Coronary artery (tissue), 2 donors: ENCODE results near the gene HIPK1.

Experiments used
- DNase-seq: peaks from one replicate; pipeline ENCODE4 v3.0.0-alpha.2; 2017; ENCODE audit warnings: low spot score
- H3K27ac ChIP-seq, 2 donors: fragments of 200-600 bp; sonication (generic); one replicate each; pipeline ENCODE4 v1.5.1; 2016 to 2019
- H3K4me3 ChIP-seq: fragments of 200-600 bp; sonication (generic); 2 replicates; pipeline ENCODE4 v1.5.1; 2016; ENCODE audit warnings: mild to moderate bottlenecking, moderate library complexity
- TF ChIP-seq, protein P1 (sequence below): fragments of 200-600 bp; sonication (generic); IDR thresholded peaks from one replicate; pipeline ENCODE4 v1.5.1; 2019; ENCODE audit warnings: antibody characterized with exemption

Gene HIPK1

GRCh38 chr1:113990961-113991360, 61.8 kb downstream of the HIPK1 start:
- Histone ChIP-seq H3K27ac (no peak overlapping the region), H3K4me3 (no peak overlapping the region)
- TF ChIP-seq, protein P1, sequence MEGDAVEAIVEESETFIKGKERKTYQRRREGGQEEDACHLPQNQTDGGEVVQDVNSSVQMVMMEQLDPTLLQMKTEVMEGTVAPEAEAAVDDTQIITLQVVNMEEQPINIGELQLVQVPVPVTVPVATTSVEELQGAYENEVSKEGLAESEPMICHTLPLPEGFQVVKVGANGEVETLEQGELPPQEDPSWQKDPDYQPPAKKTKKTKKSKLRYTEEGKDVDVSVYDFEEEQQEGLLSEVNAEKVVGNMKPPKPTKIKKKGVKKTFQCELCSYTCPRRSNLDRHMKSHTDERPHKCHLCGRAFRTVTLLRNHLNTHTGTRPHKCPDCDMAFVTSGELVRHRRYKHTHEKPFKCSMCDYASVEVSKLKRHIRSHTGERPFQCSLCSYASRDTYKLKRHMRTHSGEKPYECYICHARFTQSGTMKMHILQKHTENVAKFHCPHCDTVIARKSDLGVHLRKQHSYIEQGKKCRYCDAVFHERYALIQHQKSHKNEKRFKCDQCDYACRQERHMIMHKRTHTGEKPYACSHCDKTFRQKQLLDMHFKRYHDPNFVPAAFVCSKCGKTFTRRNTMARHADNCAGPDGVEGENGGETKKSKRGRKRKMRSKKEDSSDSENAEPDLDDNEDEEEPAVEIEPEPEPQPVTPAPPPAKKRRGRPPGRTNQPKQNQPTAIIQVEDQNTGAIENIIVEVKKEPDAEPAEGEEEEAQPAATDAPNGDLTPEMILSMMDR, result no peak
- DNase-seq, result no peak

- no peak for DNase-seq
- TF ChIP-seq, protein P1, result no peak
- Histone ChIP-seq H3K27ac (no peak overlapping the region), H3K4me3 (no peak overlapping the region)
These were observed 62.4 kb downstream of the HIPK1 start for GRCh38 chr1:113991467-113991997.

DNA sequence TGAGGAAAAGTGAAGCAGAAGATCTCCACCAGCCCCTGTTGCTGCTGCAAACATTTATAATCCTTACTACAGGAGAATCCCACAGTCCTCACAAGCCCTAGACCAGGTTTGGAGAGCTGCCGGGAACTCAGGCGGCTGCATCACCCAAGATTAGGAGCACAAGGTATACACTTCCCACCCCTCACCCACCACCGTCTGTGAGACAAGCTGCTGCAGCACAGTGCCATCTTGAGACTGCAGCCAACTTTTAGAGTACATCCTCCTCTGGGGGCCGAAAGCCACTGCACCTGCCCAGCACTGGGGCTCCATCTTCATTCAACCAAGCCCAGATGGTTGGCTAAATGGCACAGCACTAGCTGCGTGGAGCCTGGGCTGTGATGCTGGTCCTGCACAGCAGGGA, 63.9 kb downstream of the HIPK1 start:
- no peak overlapping the region for H3K4me3 ChIP-seq
- H3K27ac ChIP-seq, result no peak overlapping the region
- TF ChIP-seq, protein P1, result no peak
- DNase-seq, result no peak

DNA sequence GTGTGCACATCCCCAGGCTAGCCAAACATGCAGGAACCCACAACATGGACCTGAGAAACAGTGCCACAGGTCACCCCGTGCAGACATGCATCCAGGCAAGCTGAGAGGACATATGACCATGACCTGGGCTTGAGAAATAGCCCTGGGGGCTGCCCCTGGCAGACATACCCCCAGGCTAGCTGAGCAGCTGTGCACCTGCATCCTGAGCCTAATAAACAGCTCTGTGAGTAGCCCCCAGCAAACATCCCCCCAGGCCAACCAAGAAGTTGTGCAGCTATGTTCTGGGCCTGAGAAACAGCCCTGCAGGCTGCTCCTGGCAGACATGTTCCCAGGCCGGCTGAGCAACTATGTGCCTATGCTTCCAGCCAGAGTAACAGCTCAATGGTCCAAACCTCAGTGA, 64.6 kb downstream of the HIPK1 start:
- no peak for DNase-seq
- TF ChIP-seq, protein P1, result no peak

DNA sequence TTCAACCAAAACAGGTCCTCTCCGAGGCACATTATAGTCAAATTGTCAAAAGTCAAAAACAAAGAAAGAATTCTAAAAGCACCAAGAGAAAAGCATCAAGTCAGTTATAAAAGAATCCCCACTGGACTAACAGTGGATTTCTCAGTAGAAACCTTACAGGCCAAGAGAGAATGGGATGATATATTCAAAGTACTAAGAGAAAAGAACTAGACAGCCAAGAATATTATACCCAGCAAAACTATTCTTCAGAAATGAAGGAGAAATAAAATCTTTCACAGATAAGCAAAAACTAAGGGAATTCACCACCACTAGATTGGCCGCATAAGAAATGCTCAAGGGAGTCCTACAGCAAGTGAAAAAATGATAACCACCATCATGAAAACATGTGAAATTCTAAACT, 66.3 kb downstream of the HIPK1 start:
- H3K4me3 ChIP-seq, result no peak overlapping the region
- no peak for DNase-seq
- TF ChIP-seq, protein P1, result no peak
- H3K27ac ChIP-seq, result no peak overlapping the region

More for the DNA sequence above, 64.6 kb downstream of the HIPK1 start:
- H3K4me3 ChIP-seq, result no peak overlapping the region
- no peak overlapping the region for H3K27ac ChIP-seq

GRCh38 chr1:113998361-113998760, 69.2 kb downstream of the HIPK1 start:
- no peak for DNase-seq
- TF ChIP-seq, protein P1, result no peak
- H3K4me3 ChIP-seq, result no peak overlapping the region
- no peak overlapping the region for H3K27ac ChIP-seq

- no peak for DNase-seq
- H3K27ac ChIP-seq, result no peak overlapping the region
- TF ChIP-seq, protein P1, result no peak
- no peak overlapping the region for H3K4me3 ChIP-seq
These were observed 70.1 kb downstream of the HIPK1 start for GRCh38 chr1:113999233-113999632.
